GM13976 (cell line): Measurements from ENCODE around the gene HTR2B.

Source experiments
- DNase-seq: peaks from one replicate; pipeline ENCODE4 v3.0.0; 2012; ENCODE audit warnings: low spot score
- in situ Hi-C: fragments of 300-500 bp; cut with MboI; formaldehyde crosslinking; loops from one replicate; pipeline ENCODE4 v1.12.0; 2022; ENCODE audit warnings: low sequenced_read_pairs, mixed read lengths, inconsistent platforms; ENCODE audit not compliant: unreplicated experiment
- TF ChIP-seq, protein P1 (sequence below): IDR thresholded peaks from 2 replicates; pipeline ENCODE4 v1.5.1; 2012; ENCODE audit warnings: borderline replicate concordance, mild to moderate bottlenecking; ENCODE audit not compliant: insufficient read depth; ENCODE audit errors: extremely low read depth, missing control alignments, control extremely low read depth

HTR2B gene

DNA sequence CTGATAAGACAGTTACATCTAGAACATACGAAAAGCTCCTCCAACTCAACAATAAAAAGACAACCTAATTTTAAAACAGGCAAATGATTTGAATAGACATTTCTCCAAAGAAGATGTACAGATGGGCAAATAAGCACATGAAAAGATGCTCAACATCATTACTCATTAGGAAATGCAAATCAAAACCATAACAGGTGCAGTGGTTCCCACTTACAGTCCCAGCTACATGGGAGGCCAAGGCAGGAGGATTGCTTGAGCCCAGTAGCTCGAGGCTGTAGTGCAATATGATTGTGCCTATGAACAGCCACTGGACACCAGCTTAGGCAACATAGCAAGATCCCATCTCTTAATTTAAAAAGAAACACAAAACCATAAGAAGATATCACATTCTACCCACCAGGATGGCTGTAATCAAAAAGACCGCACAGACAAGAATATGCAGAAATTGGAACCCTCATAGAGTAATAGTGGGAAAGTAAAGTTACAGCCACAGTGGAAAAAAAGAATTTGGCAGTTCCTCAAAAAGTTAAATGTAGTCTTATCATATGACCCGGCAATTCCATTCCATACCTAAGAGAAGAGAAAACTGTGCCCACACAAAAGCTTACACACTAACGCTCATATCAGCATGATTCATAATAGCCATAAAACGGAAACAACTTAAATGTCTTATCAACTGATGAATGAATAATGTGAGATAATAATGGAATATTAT, 43.1 kb upstream of the HTR2B start:
- in situ Hi-C loops, result no loop called here
- DNase-seq, result no peak
- TF ChIP-seq, protein P1, sequence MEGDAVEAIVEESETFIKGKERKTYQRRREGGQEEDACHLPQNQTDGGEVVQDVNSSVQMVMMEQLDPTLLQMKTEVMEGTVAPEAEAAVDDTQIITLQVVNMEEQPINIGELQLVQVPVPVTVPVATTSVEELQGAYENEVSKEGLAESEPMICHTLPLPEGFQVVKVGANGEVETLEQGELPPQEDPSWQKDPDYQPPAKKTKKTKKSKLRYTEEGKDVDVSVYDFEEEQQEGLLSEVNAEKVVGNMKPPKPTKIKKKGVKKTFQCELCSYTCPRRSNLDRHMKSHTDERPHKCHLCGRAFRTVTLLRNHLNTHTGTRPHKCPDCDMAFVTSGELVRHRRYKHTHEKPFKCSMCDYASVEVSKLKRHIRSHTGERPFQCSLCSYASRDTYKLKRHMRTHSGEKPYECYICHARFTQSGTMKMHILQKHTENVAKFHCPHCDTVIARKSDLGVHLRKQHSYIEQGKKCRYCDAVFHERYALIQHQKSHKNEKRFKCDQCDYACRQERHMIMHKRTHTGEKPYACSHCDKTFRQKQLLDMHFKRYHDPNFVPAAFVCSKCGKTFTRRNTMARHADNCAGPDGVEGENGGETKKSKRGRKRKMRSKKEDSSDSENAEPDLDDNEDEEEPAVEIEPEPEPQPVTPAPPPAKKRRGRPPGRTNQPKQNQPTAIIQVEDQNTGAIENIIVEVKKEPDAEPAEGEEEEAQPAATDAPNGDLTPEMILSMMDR, result no peak

DNA sequence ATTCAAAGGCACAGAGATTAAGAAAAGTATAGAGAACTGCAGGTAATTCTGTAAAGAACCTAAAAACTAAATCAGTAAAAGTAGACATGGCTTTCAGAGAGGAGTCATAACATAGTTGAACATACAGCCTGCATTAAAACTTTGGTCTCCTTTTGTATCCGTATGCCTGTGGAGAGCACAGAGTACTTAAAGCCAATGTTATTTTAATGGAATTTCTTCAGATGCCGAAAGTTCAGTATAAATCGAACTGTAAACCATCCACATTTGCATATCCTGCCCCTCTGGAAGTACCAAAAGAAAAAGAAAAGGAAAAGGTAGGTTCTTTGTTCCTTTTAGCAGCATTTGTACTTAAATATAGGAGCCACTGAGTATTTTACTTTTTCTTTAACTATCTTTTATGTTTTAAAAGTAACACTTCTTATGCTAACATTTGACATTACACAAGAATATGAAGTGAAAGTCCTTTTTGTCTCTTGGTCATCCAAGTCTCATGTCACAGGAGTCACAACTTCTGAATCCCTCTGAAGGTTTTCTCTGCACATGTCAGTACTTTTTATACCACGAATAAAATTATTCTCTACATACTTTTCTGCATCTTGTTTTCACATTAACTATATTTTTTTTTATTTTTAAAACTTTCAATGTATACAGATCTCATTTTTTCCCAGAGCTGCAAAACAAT, 38.7 kb upstream of the HTR2B start:
- in situ Hi-C loops, result no loop called here
- no peak for DNase-seq
- TF ChIP-seq, protein P1, result no peak

DNA sequence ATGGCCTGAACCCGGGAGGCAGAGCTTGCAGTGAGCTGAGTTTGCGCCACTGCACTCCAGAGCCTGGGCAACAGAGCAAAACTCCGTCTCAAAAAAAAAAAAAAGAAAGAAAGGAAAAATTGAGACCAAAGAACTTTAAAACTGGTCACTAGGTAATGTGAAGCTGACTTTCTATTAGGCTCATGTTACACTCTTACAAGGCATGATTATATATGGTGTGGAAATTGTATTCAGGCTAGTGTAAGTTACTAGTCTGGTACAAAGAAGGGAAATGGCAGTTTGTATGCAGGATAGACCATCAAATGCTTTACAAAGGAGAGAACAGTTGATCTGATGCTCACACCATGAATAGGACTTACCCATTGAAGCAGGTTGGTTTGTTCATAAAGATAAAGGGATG, 38.2 kb upstream of the HTR2B start:
- in situ Hi-C loops, result no loop called here
- TF ChIP-seq, protein P1, result no peak
- DNase-seq, result no peak

DNA sequence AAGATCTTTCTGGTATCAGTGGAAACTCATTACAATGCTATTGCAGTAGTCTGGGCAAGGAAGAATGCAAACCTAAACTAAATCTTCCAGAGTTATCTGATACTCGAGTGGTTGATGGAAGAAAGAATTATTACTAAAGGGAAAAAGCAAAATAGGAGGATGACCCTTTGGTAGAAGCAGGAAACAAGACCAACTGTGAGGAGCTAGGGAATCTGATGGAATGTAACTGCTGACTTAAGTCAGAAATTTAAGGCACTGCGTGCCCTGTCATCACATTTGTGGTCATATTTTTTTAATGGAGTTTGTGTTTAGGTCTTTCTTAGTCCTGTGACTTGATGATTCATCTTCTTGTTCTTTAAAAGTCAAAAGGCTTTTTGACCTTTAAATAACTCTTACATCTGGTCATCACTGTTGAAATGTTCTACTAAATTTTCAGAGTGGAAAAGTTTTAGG, 37.1 kb upstream of the HTR2B start:
- DNase-seq, result no peak
- in situ Hi-C loops, result no loop called here
- TF ChIP-seq, protein P1, result no peak

- in situ Hi-C loops, result no loop called here
- no peak for DNase-seq
- TF ChIP-seq, protein P1, result no peak
Measured at GRCh38 chr2:231161252-231161839, 36.5 kb upstream of the HTR2B start.

GRCh38 chr2:231160701-231161100, 35.9 kb upstream of the HTR2B start:
- TF ChIP-seq, protein P1, result no peak
- DNase-seq, result no peak
- in situ Hi-C loops, result no loop called here
